GM15510 (cell line): ENCODE measurements around the gene ERICH2.

Experiments used
- POLR2A ChIP-seq: IDR thresholded peaks from 3 replicates; pipeline ENCODE4 v1.6.1; 2011; ENCODE audit warnings: borderline replicate concordance; ENCODE audit not compliant: insufficient read length; ENCODE audit errors: extremely low read depth

Gene ERICH2

GRCh38 chr2:170840717-170841210, 70.6 kb downstream of the ERICH2 start:
- no peak for TF ChIP-seq POLR2A

GRCh38 chr2:170842785-170843184, 72.6 kb downstream of the ERICH2 start:
- TF ChIP-seq POLR2A: no peak

- TF ChIP-seq POLR2A: no peak
These were observed 73.5 kb downstream of the ERICH2 start for GRCh38 chr2:170843656-170844055.

GRCh38 chr2:170845343-170845742, 75.2 kb downstream of the ERICH2 start:
- no peak for TF ChIP-seq POLR2A

GRCh38 chr2:170846314-170846713, 76.1 kb downstream of the ERICH2 start:
- TF ChIP-seq POLR2A: no peak

GRCh38 chr2:170847716-170848115, 77.5 kb downstream of the ERICH2 start:
- no peak for TF ChIP-seq POLR2A
